Panc1 (cell line): ENCODE measurements around the gene IGF1R. TPM values are rescaled to one million over a fixed set of nuclear protein-coding genes. Genes with fewer than 3 reads are reported as not detected.

Experiments
- ATAC-seq: fragments of 200-7000 bp; cut with Tn5 transposase; 2 replicates; pipeline ENCODE4 v1.9.1; 2020; ENCODE audit warnings: mild to moderate bottlenecking, moderate library complexity
- BruUV-seq: library from RNA; stranded (reverse); fragments of 400-500 nt; replicated peaks from 2 replicates; lab custom pipeline; 2021; lab: Mats Ljungman, UMichigan
- CTCF ChIA-PET: fragments of 300-600 bp; sonication (Branson Sonifier 250); formaldehyde crosslinking; loops from one replicate; lab custom pipeline; 2022; ENCODE audit warnings: antibody characterized with exemption; lab: Charles Lee
- POLR2A ChIA-PET: fragments of 300-600 bp; sonication (Branson Sonifier 250); formaldehyde crosslinking; loops from one replicate; lab custom pipeline; 2022; ENCODE audit warnings: antibody characterized with exemption; lab: Charles Lee
- DNase-seq: peaks from one replicate; pipeline ENCODE4 v3.0.0-alpha.2; 2010; ENCODE audit warnings: low read depth, low spot score
- H3K27ac ChIP-seq: 2 replicates; pipeline ENCODE4 v1.5.1; 2011; ENCODE audit warnings: mild to moderate bottlenecking, low read length, inconsistent platforms
- H3K27me3 ChIP-seq: fragments of 200-500 bp; sonication (Bioruptor generic); 2 replicates; pipeline ENCODE4 v1.6.0; 2014; ENCODE audit warnings: low read length, inconsistent platforms; ENCODE audit not compliant: control insufficient read depth, insufficient read depth
- H3K36me3 ChIP-seq: fragments of 200-500 bp; sonication (Bioruptor generic); 2 replicates; pipeline ENCODE4 v1.5.1; 2014; ENCODE audit warnings: inconsistent platforms, mild to moderate bottlenecking, low read length, moderate library complexity; ENCODE audit not compliant: control insufficient read depth, insufficient read depth
- H3K4me1 ChIP-seq: 2 replicates; pipeline ENCODE4 v1.5.1; 2011; ENCODE audit warnings: inconsistent platforms, mild to moderate bottlenecking, low read length, moderate library complexity; ENCODE audit not compliant: control insufficient read depth, insufficient read depth
- H3K4me3 ChIP-seq, 2 experiments: 2 replicates each; pipeline ENCODE4 v1.5.1; 2011 to 2012; ENCODE audit warnings: low read depth in 2 of 2, low read length in 2 of 2, mild to moderate bottlenecking in 2 of 2, inconsistent platforms in 1 of 2, moderate library complexity in 1 of 2
- H3K9me3 ChIP-seq: fragments of 200-500 bp; sonication (Bioruptor generic); 2 replicates; pipeline ENCODE4 v1.5.1; 2014; ENCODE audit warnings: low read depth, mild to moderate bottlenecking, inconsistent platforms, low read length, moderate library complexity; ENCODE audit not compliant: control insufficient read depth, insufficient read depth
- POLR2AphosphoS5 ChIP-seq: IDR thresholded peaks from 2 replicates; pipeline ENCODE4 v1.6.1; 2012; ENCODE audit warnings: mild to moderate bottlenecking, low read depth, low read length, moderate library complexity
- SIN3A ChIP-seq: IDR thresholded peaks from 2 replicates; pipeline ENCODE4 v1.6.1; 2012; ENCODE audit warnings: low read depth, mild to moderate bottlenecking, low read length, moderate library complexity, borderline replicate concordance; ENCODE audit not compliant: insufficient read depth
- TCF7L2 ChIP-seq: IDR thresholded peaks from 2 replicates; pipeline ENCODE4 v1.6.1; 2011; ENCODE audit warnings: mild to moderate bottlenecking, low read depth, low read length, inconsistent platforms
- in situ Hi-C: cut with HindIII; loops from 2 replicates; pipeline ENCODE4 v1.10.0; 2016; ENCODE audit warnings: low sequenced_read_pairs, low pct_unique_long_range_greater_than_20kb
- intact Hi-C: fragments of 100-400 bp; cut with micrococcal nuclease; formaldehyde crosslinking; loops from one replicate; pipeline ENCODE4 v1.10.0; 2022; ENCODE audit not compliant: unreplicated experiment
- total RNA-seq: library from RNA; stranded (reverse); gene quantifications from one replicate; pipeline ENCODE4 v1.2.1, GENCODE V29; 2021; ENCODE audit not compliant: unreplicated experiment
- TF ChIP-seq, protein P1 (sequence below): fragments of 450-650 bp; IDR thresholded peaks from 2 replicates; pipeline ENCODE4 v1.5.1; 2017; ENCODE audit warnings: mild to moderate bottlenecking
- TF ChIP-seq, protein P2 (sequence below), 2 experiments: IDR thresholded peaks; 2 replicates each; pipeline ENCODE4 v1.6.1; 2011 to 2012; ENCODE audit warnings: low read depth in 2 of 2, control low read depth in 1 of 2, low read length in 1 of 2, mild to moderate bottlenecking in 1 of 2, moderate library complexity in 1 of 2; ENCODE audit not compliant: insufficient read depth in 1 of 2

The IGF1R gene
- total RNA-seq, 1 experiment from 2014 or later = 77.1 TPM

DNA sequence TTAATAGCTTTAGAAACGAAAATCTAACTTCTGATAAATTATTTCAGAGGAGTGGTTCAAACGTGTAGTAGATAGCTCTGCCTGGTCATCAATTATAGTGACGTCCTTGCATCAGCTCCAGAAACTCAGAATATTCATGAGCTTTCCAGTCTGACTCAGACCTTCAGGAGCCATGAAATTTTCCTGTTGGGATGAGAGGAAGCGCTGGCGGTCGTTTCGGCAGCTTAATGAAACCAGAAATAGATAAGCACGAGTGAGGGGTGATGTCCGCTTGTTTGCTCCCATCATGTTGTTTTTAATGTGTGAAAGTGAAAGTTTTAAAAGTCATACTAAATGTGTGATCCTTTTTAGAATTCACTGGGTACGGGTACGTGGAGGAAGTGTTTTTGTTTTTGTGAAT is 218.2 kb downstream of the IGF1R start:
- H3K36me3 ChIP-seq = no peaks in the 10 kb centered on the region
- H3K27ac ChIP-seq = peak overlapping the region; percentile 100
- POLR2A ChIA-PET = interaction anchor here (0.6 to 1.1 kb wide), 4 partner anchors 10 to 1976 kb away, joined by 3 to 7 read pairs (median 3); no protein-coding TSS in a partner anchor
- no peaks in the 10 kb centered on the region for H3K27me3 ChIP-seq
- DNase-seq (no peak), ATAC-seq (peak; percentile 50)
- CTCF ChIA-PET = no interaction called here
- peaks cover 70% of the 10 kb centered on the region for H3K4me1 ChIP-seq
- TF ChIP-seq, protein P1, sequence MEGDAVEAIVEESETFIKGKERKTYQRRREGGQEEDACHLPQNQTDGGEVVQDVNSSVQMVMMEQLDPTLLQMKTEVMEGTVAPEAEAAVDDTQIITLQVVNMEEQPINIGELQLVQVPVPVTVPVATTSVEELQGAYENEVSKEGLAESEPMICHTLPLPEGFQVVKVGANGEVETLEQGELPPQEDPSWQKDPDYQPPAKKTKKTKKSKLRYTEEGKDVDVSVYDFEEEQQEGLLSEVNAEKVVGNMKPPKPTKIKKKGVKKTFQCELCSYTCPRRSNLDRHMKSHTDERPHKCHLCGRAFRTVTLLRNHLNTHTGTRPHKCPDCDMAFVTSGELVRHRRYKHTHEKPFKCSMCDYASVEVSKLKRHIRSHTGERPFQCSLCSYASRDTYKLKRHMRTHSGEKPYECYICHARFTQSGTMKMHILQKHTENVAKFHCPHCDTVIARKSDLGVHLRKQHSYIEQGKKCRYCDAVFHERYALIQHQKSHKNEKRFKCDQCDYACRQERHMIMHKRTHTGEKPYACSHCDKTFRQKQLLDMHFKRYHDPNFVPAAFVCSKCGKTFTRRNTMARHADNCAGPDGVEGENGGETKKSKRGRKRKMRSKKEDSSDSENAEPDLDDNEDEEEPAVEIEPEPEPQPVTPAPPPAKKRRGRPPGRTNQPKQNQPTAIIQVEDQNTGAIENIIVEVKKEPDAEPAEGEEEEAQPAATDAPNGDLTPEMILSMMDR = no peak
- 0 out of 2 replicates have a peak, but pooled peaks have one; percentile 23 for TF ChIP-seq TCF7L2
- TF ChIP-seq POLR2AphosphoS5 = peak; percentile 1; the same call in 1 of the 2 replicates
- TF ChIP-seq, protein P2, sequence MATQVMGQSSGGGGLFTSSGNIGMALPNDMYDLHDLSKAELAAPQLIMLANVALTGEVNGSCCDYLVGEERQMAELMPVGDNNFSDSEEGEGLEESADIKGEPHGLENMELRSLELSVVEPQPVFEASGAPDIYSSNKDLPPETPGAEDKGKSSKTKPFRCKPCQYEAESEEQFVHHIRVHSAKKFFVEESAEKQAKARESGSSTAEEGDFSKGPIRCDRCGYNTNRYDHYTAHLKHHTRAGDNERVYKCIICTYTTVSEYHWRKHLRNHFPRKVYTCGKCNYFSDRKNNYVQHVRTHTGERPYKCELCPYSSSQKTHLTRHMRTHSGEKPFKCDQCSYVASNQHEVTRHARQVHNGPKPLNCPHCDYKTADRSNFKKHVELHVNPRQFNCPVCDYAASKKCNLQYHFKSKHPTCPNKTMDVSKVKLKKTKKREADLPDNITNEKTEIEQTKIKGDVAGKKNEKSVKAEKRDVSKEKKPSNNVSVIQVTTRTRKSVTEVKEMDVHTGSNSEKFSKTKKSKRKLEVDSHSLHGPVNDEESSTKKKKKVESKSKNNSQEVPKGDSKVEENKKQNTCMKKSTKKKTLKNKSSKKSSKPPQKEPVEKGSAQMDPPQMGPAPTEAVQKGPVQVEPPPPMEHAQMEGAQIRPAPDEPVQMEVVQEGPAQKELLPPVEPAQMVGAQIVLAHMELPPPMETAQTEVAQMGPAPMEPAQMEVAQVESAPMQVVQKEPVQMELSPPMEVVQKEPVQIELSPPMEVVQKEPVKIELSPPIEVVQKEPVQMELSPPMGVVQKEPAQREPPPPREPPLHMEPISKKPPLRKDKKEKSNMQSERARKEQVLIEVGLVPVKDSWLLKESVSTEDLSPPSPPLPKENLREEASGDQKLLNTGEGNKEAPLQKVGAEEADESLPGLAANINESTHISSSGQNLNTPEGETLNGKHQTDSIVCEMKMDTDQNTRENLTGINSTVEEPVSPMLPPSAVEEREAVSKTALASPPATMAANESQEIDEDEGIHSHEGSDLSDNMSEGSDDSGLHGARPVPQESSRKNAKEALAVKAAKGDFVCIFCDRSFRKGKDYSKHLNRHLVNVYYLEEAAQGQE (IDR thresholded peaks at IDR 0.05; ENCODE audit: insufficient read depth in 1 of 2, low read depth in 2 of 2, low read length in 1 of 2) = no peak
- no TSS peak for BruUV-seq
- H3K4me3 ChIP-seq = peak overlapping the region; percentile 55 to 79
- in situ Hi-C loops (no loop called here), intact Hi-C loops (loop anchor here (5.0 kb wide), 2 partner anchors 36 to 196 kb away; no protein-coding TSS in a partner anchor)
- H3K9me3 ChIP-seq = no peaks in the 10 kb centered on the region

DNA sequence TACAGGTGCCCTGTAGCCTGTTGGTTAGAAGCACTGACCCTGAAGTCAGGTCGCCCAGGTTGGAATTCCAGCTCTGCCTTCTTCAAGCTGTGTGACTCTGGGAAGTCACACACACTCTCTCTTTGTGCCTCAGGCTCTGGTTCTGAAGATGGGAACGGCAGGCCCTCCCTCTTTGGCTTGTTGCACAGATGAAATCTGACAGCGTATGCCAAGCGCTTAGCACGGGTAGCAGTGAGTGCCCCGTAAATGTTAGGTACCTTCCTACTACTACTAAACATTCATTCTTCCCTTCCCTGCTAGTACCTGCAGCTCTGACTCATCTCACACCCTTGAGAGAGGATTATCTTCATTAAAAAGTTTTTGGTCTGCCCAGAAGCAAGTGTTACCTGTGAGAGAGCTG is 220.2 kb downstream of the IGF1R start:
- Histone ChIP-seq H3K27ac (peak overlapping the region; percentile 100), H3K4me1 (peaks cover 69% of the 10 kb centered on the region), H3K4me3 (no peak overlapping the region), H3K9me3 (no peaks in the 10 kb centered on the region), H3K27me3 (no peaks in the 10 kb centered on the region), H3K36me3 (no peaks in the 10 kb centered on the region)
- DNase-seq = no peak
- TF ChIP-seq, protein P1 = no peak
- TF ChIP-seq POLR2AphosphoS5 (no peak), TCF7L2 (no peak), SIN3A (no peak)
- TF ChIP-seq, protein P2 (IDR thresholded peaks at IDR 0.05; ENCODE audit: insufficient read depth in 1 of 2, low read depth in 2 of 2, low read length in 1 of 2) = no peak
- ATAC-seq = no peak
- ChIA-PET CTCF (interaction anchor here (1.2 kb wide), 1 partner anchor 17 kb away, joined by 3 read pairs; no protein-coding TSS in a partner anchor), POLR2A (interaction anchor here (0.7 kb wide), 1 partner anchor 10 kb away, joined by 5 read pairs; no protein-coding TSS in a partner anchor)
- in situ Hi-C loops = no loop called here
- BruUV-seq = no TSS peak
- intact Hi-C loops = loop anchor here (5.0 kb wide), 2 partner anchors 34 to 194 kb away; no protein-coding TSS in a partner anchor
